Cardiac muscle cell (in vitro differentiated cells and primary cell): ENCODE data around the gene FDCSP. TPM values are rescaled to one million over a fixed set of nuclear protein-coding genes. Genes with fewer than 3 reads are reported as not detected.
"Not testable (repeated sequence)": the region's sequence is repeated elsewhere in the genome, so short reads cannot be mapped to it uniquely, and the experiment has no call there.

Source experiments
- DNase-seq, 2 donors: peaks; one replicate each; pipeline versions ENCODE4 v3.0.0 to v3.0.0-alpha.2; 2010 to 2017; ENCODE audit warnings: low read depth in 1 of 2, low spot score in 1 of 2
- H3K27ac ChIP-seq: fragments of 200-600 bp; sonication (generic); 2 replicates; pipeline ENCODE4 v1.5.1; 2016
- H3K27me3 ChIP-seq: fragments of 200-600 bp; sonication (generic); 2 replicates; pipeline ENCODE4 v1.6.0; 2016; ENCODE audit warnings: control low read depth
- H3K36me3 ChIP-seq: fragments of 200-600 bp; sonication (generic); 2 replicates; pipeline ENCODE4 v1.5.1; 2016; ENCODE audit warnings: control low read depth
- H3K4me1 ChIP-seq: fragments of 200-600 bp; sonication (generic); 2 replicates; pipeline ENCODE4 v1.8.1; 2017; ENCODE audit warnings: low read depth, mild to moderate bottlenecking, mixed run types
- H3K4me3 ChIP-seq: fragments of 200-600 bp; sonication (generic); 2 replicates; pipeline ENCODE4 v1.5.1; 2016; ENCODE audit warnings: mild to moderate bottlenecking
- H3K9me3 ChIP-seq: fragments of 200-600 bp; sonication (generic); 2 replicates; pipeline ENCODE4 v1.5.1; 2017; ENCODE audit warnings: low read depth, mild to moderate bottlenecking, control low read depth
- CTCF ChIP-seq: IDR thresholded peaks from 2 replicates; pipeline ENCODE4 v1.5.1; 2012; ENCODE audit warnings: low read depth, mild to moderate bottlenecking, low read length
- polyA plus RNA-seq: library from polyadenylated mRNA; unstranded; fragments of >200 nt; fragmentation: Nextera tagmentation; extraction: Ambion mirVana; gene quantifications from 2 replicates; pipeline ENCODE4 v1.2.1, GENCODE V29; 2016
- total RNA-seq: library from RNA; depleted of rRNA; stranded (reverse); fragments of >200 nt; gene quantifications from 2 replicates; pipeline ENCODE4 v1.2.3, GENCODE V29; 2016

Gene FDCSP
- total and polyA plus RNA-seq, 2 experiments from 2014 or later = not detected

DNA sequence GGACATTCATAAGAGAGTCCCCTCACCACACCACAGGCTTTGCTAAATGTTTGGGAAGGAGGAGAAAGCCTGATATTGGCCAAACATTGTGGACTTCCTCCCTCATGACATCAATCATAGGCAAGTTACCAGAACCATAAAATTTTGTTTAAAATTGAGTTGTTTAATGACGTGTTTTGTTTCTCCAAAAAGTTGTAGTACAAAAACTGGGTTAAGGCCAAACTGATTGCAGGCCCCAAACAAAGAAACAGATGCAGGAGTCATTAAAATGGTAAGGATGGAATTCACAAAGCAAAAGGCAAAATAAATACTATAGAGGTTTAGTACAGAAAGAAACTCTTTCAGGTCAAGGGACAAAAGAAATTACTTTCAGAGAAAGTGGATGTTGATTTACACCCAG lies 34.3 kb upstream of the FDCSP start:
- H3K27me3 ChIP-seq = no peaks in the 10 kb centered on the region
- peaks cover 27% of the 10 kb centered on the region for H3K4me1 ChIP-seq
- H3K27ac ChIP-seq = no peak overlapping the region
- H3K36me3 ChIP-seq = no peaks in the 10 kb centered on the region
- no peak for TF ChIP-seq CTCF
- DNase-seq = no peak
- H3K9me3 ChIP-seq = no peaks in the 10 kb centered on the region
- no peak overlapping the region for H3K4me3 ChIP-seq

- H3K36me3 ChIP-seq = no peaks in the 10 kb centered on the region
- no peaks in the 10 kb centered on the region for H3K9me3 ChIP-seq
- no peak overlapping the region for H3K4me3 ChIP-seq
- H3K27me3 ChIP-seq = no peaks in the 10 kb centered on the region
- peak overlapping the region; percentile 77 for H3K27ac ChIP-seq
- DNase-seq = no peak
- H3K4me1 ChIP-seq = peaks cover 38% of the 10 kb centered on the region
- TF ChIP-seq CTCF = no peak
Measured at GRCh38 chr4:70192895-70193294, 33.0 kb upstream of the FDCSP start.

DNA sequence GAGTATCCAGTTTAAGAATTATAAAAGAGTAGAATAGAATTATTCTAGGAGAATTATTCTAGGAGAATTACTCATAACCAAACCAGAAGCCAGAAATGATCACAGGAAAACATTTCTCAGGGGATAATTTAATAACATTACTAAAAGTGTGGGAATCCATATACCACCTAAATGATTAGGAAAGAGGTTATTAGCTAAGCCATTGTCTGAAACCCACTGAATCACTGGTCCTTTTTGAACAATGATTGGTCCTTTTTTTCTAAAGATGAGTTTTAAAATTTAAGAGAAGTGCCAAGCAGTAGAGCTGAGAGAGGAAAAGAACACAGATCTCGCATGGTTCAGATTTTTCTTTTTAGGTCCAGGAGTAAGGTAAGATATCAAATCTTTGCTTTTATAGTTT lies 30.5 kb upstream of the FDCSP start, which contains the start of gene ODAM:
Gene ODAM, plus strand, starts transcription at position 301 of the 400 bp plus-strand sequence. CDS start 819 bp downstream, outside the sequence.
- Histone ChIP-seq H3K27ac (peak within 1 kb of the TSS; percentile 77), H3K4me1 (peaks cover 57% of the 10 kb centered on the region)
- no peak for DNase-seq

DNA sequence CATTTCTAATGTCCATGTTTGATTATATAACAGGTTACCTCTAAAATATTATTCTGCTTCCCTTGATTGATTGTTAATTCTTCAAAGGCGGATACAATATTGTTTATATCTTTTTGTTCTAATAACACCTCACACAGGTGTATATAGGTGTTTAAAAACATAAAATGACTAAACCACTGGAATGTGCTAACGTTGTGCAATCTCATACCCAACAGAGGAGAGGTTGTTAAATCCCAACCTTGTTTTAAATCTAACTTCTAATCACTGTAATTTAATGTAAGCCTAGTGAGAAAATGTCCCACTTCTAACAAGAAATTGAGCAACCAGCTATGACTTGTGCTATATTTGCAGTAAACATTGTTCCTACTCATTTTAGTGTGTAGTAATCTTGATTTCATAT lies 29.1 kb upstream of the FDCSP start:
- peaks cover 57% of the 10 kb centered on the region for H3K4me1 ChIP-seq
- DNase-seq = no peak
- TF ChIP-seq CTCF = no peak
- no peaks in the 10 kb centered on the region for H3K27me3 ChIP-seq
- no peaks in the 10 kb centered on the region for H3K36me3 ChIP-seq
- no peak overlapping the region for H3K4me3 ChIP-seq
- no peak overlapping the region for H3K27ac ChIP-seq
- no peaks in the 10 kb centered on the region for H3K9me3 ChIP-seq

More for the DNA sequence above, 30.5 kb upstream of the FDCSP start, which contains the start of gene ODAM:
- H3K4me3 ChIP-seq = no peak within 1 kb of the TSS
- TF ChIP-seq CTCF = no peak
- no peaks in the 10 kb centered on the region for H3K9me3 ChIP-seq
- no peaks in the 10 kb centered on the region for H3K36me3 ChIP-seq
- no peaks in the 10 kb centered on the region for H3K27me3 ChIP-seq

GRCh38 chr4:70197842-70198241 lies 28.1 kb upstream of the FDCSP start:
- DNase-seq = peak; percentile 6 to 69
- Histone ChIP-seq H3K36me3 (peaks cover 2% of the 10 kb centered on the region), H3K27ac (peak overlapping the region; percentile 92), H3K27me3 (no peaks in the 10 kb centered on the region), H3K9me3 (no peaks in the 10 kb centered on the region), H3K4me1 (peaks cover 56% of the 10 kb centered on the region), H3K4me3 (no peak overlapping the region)
- no peak for TF ChIP-seq CTCF

DNA sequence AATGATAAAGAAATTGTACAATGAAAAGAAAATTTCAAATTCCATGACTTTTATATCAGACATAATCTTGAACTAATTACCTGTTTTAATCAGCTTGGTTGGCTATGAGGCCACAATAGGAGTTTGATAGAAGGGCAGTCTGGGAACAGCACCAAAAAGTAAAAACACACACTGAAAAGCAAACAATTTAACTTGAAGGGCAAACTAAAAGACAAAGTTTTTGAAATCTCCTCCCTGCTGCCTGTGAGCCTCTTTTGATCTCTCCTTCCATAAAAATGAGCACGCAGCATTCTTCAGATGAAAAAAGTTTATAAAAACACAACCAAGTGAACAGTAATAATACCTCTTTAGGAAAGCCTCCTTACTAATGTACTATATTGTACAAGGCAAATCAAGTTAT lies 22.3 kb upstream of the FDCSP start:
- no peak for TF ChIP-seq CTCF
- no peak for DNase-seq
- Histone ChIP-seq H3K27me3 (no peaks in the 10 kb centered on the region), H3K9me3 (no peaks in the 10 kb centered on the region), H3K4me3 (no peak overlapping the region), H3K36me3 (peaks cover 2% of the 10 kb centered on the region), H3K4me1 (peaks cover 12% of the 10 kb centered on the region), H3K27ac (no peak overlapping the region)

- H3K4me1 ChIP-seq, DNase-seq, H3K27ac ChIP-seq, H3K36me3 ChIP-seq, H3K27me3 ChIP-seq, H3K9me3 ChIP-seq, H3K4me3 ChIP-seq: not testable (repeated sequence)
Measured at GRCh38 chr4:70212752-70213151, 13.2 kb upstream of the FDCSP start.

DNA sequence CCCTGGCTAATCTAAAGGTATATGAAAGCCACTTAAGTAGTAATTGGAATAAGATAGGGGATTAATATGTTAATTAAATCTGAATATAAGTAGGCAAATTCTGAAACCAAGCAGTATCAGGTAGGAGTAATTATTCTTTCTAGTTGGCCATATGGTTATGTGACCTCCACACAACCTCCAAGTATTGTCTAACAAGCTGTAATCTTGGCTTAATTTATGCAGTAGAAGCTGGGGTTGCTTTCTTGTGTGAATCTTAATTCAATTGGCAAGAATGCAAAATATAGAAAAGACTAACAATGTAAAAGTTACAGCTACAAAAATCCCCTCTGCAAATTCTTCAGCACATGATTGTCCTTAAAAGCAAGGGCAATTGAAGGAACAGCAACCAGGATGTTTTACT lies 9.8 kb upstream of the FDCSP start:
- not testable (repeated sequence) for H3K4me1 ChIP-seq, H3K36me3 ChIP-seq, H3K9me3 ChIP-seq, H3K27me3 ChIP-seq, H3K4me3 ChIP-seq, H3K27ac ChIP-seq, DNase-seq

- H3K27me3 ChIP-seq, DNase-seq, H3K36me3 ChIP-seq, H3K27ac ChIP-seq, H3K4me3 ChIP-seq, H3K9me3 ChIP-seq, H3K4me1 ChIP-seq: not testable (repeated sequence)
Measured at GRCh38 chr4:70216550-70216949, 9.4 kb upstream of the FDCSP start.
